Nephron progenitor cell (in vitro differentiated cells): ENCODE measurements around the gene ARL5C.

Experiments
- DNase-seq: peaks from one replicate; pipeline ENCODE4 v3.0.0; 2021
- H3K27ac Mint-ChIP-seq: 2 replicates; pipeline ENCODE4 v1.8.0; 2021; ENCODE audit warnings: mild to moderate bottlenecking, moderate library complexity, mixed read lengths
- H3K27me3 Mint-ChIP-seq: 2 replicates; pipeline ENCODE4 v1.8.0; 2021; ENCODE audit warnings: mild to moderate bottlenecking, low read depth, mixed read lengths; ENCODE audit not compliant: poor library complexity
- H3K36me3 Mint-ChIP-seq: 2 replicates; pipeline ENCODE4 v1.8.0; 2021; ENCODE audit warnings: low read depth, mixed read lengths
- H3K4me1 Mint-ChIP-seq: 2 replicates; pipeline ENCODE4 v1.8.0; 2021; ENCODE audit warnings: mixed read lengths
- H3K4me3 Mint-ChIP-seq: 2 replicates; pipeline ENCODE4 v1.8.0; 2021; ENCODE audit warnings: mild to moderate bottlenecking, moderate library complexity, mixed read lengths
- H3K9me3 Mint-ChIP-seq: 2 replicates; pipeline ENCODE4 v1.8.0; 2021; ENCODE audit warnings: mild to moderate bottlenecking, moderate library complexity, mixed read lengths
- TF ChIP-seq, protein P1 (sequence below): fragments of 200-600 bp; sonication (generic); IDR thresholded peaks from 2 replicates; pipeline ENCODE4 v1.5.0; 2021; ENCODE audit warnings: antibody characterized with exemption

Gene ARL5C

DNA sequence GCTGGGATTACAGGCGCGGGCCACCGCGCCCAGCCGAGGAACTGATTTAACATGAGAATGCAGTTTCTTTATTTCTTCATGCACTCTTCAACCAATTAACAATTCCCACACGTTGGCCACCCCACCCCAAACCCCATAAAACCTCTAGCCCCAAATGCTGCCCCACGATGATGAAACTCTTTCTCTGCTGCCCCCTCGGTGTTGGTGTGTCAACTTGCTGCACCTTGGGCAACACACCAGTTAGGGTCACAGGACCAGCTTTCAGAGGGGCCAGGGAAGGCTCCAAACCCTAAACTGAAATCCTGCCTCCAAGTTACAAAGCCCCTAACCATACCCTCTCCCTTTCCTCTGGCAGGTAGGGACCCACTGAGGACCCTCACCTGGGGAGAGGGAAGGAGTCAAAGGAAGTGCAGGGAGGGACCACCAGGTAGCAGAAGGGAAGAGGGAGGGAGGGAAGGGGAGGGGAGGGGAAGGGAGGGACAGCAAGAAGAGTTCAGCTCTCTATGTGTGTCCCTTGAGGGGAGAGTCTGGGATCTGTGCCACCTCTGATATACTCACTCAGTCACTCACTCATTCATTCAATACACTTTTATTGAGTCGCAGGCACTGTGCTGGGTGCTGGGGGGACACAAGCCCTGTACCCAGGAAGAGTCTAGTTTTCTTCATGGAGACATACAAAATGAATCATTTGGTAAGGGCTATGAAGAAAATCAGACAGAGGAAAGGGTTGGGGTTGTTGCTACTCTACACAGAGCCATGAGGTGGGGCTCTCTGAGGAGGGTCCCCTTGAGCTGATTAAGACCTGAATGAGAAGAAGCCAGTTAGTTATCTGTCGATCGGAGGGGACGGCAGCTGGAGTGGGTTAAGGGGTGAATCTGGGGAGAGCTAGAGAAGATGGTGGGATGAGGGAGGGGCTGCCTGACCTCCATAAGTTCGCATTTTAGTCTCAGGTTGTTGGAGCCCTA is 18.5 kb downstream of the ARL5C start:
- TF ChIP-seq, protein P1, sequence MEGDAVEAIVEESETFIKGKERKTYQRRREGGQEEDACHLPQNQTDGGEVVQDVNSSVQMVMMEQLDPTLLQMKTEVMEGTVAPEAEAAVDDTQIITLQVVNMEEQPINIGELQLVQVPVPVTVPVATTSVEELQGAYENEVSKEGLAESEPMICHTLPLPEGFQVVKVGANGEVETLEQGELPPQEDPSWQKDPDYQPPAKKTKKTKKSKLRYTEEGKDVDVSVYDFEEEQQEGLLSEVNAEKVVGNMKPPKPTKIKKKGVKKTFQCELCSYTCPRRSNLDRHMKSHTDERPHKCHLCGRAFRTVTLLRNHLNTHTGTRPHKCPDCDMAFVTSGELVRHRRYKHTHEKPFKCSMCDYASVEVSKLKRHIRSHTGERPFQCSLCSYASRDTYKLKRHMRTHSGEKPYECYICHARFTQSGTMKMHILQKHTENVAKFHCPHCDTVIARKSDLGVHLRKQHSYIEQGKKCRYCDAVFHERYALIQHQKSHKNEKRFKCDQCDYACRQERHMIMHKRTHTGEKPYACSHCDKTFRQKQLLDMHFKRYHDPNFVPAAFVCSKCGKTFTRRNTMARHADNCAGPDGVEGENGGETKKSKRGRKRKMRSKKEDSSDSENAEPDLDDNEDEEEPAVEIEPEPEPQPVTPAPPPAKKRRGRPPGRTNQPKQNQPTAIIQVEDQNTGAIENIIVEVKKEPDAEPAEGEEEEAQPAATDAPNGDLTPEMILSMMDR: no peak
- DNase-seq: no peak
- Mint-ChIP-seq H3K9me3 (no peaks in the 10 kb centered on the region), H3K27me3 (peaks cover 55% of the 10 kb centered on the region), H3K27ac (no peak overlapping the region), H3K4me1 (peaks cover 9% of the 10 kb centered on the region), H3K36me3 (no peaks in the 10 kb centered on the region), H3K4me3 (no peak overlapping the region)

DNA sequence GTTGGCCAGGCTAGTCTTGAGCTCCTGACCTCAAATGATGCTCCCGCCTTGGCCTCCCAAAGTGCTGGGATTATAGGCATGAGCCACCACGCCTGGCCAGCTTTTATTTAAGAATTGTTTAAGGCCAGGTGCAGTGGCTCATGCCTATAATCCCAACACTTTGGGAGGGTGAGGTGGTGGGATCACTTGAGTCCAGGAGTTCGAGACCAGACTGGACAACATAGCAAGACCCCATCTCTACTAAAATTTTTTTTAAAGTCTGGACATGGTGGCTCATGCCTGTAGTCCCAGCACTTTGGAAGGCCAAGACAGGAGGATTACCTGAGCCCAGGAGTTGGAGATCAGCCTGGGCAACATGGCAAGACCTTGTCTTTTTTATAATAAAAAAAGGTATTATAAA is 19.7 kb downstream of the ARL5C start:
- Mint-ChIP-seq H3K4me3 (no peak overlapping the region), H3K9me3 (peaks cover 4% of the 10 kb centered on the region), H3K27ac (no peak overlapping the region), H3K36me3 (no peaks in the 10 kb centered on the region), H3K4me1 (no peaks in the 10 kb centered on the region), H3K27me3 (peaks cover 45% of the 10 kb centered on the region)
- no peak for DNase-seq
- TF ChIP-seq, protein P1: no peak

DNA sequence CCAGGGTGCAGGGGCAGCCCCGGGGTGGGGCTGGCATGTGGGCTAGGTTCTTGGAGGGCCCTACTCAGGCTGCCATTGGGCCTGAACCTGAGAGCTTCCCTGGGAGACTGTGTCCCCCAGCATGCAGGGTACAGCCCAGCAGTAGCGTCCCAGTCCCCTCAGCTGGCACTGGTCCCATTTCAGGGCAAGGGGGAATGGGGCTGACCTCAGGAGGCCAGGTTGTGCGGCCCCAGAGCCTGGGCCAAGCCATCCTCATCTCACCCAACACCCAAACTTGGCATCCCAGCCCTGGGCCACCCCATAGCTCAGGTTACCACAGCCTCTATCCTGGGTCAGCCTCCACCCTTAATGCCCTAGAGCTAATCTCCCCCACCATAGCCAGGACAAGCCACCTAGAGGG is 20.8 kb downstream of the ARL5C start:
- TF ChIP-seq, protein P1: no peak
- Mint-ChIP-seq H3K27ac (no peak overlapping the region), H3K4me3 (no peak overlapping the region)

DNA sequence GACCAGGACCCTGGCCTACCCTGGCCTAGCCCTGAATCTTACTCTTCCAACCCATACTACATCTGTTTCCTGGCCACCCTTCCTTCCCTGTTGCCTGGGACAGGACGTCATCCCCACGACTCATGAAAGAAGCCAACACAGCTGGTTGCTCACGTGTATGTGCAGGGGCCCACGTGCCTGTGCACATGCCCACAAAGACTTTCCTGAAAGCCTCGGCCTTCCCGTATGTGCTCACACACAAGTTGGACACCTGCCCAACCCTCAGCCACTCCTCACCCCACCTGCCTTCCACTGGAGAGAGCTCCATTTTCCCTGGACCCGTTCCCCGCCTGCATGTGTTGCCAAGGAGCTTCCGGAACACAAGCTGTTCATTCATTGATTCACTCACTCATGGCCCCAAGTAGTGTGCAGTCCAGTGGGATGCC is 21.5 kb downstream of the ARL5C start:
- Mint-ChIP-seq H3K36me3 (no peaks in the 10 kb centered on the region), H3K4me1 (no peaks in the 10 kb centered on the region), H3K27me3 (peaks cover 27% of the 10 kb centered on the region), H3K4me3 (no peak overlapping the region), H3K27ac (no peak overlapping the region), H3K9me3 (peaks cover 7% of the 10 kb centered on the region)
- TF ChIP-seq, protein P1: no peak
- DNase-seq: no peak

More for the DNA sequence above, 20.8 kb downstream of the ARL5C start:
- H3K36me3 Mint-ChIP-seq: no peaks in the 10 kb centered on the region
- no peaks in the 10 kb centered on the region for H3K4me1 Mint-ChIP-seq
- H3K9me3 Mint-ChIP-seq: peaks cover 7% of the 10 kb centered on the region
- peaks cover 34% of the 10 kb centered on the region for H3K27me3 Mint-ChIP-seq
- no peak for DNase-seq

DNA sequence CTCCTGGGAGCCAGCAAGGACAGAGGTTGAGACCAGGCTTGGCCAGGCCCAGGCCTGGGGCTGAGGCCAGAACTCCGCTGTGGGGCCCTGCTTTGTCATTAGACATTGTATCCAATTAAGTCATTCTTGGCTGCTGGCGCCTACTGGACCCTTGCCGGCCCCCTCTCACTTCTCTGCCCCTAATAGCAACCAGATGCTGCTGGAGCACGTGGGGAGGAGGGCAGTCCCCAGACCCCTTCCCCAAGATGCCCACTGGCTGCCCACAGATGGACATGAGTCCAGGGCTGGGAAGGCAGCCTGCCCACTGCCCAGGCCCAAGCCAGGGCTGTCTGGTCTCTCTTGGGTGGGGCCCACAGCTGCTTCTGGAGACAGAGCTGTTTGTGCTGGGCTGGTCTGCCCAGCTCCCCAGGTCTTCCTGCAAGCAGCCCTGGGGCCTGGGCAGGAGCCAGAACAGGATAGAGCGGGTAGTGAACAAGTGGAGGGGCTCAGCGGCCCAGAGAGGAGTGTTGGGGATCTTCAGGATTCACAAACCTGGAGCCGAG is 22.3 kb downstream of the ARL5C start:
- no peak for DNase-seq
- peaks cover 19% of the 10 kb centered on the region for H3K27me3 Mint-ChIP-seq
- no peak overlapping the region for H3K27ac Mint-ChIP-seq
- H3K9me3 Mint-ChIP-seq: peaks cover 7% of the 10 kb centered on the region
- no peaks in the 10 kb centered on the region for H3K4me1 Mint-ChIP-seq
- H3K4me3 Mint-ChIP-seq: no peak overlapping the region
- TF ChIP-seq, protein P1: no peak
- H3K36me3 Mint-ChIP-seq: no peaks in the 10 kb centered on the region
